ENCODE data around the gene HAGHL.
"Not testable (repeated sequence)": the region's sequence is repeated elsewhere in the genome, so short reads cannot be mapped to it uniquely, and the experiment has no call there.

HAGHL gene

GRCh38 chr16:708959-709358 lies 17.9 kb upstream of the HAGHL start:
- no peak for DNase-seq

DNA sequence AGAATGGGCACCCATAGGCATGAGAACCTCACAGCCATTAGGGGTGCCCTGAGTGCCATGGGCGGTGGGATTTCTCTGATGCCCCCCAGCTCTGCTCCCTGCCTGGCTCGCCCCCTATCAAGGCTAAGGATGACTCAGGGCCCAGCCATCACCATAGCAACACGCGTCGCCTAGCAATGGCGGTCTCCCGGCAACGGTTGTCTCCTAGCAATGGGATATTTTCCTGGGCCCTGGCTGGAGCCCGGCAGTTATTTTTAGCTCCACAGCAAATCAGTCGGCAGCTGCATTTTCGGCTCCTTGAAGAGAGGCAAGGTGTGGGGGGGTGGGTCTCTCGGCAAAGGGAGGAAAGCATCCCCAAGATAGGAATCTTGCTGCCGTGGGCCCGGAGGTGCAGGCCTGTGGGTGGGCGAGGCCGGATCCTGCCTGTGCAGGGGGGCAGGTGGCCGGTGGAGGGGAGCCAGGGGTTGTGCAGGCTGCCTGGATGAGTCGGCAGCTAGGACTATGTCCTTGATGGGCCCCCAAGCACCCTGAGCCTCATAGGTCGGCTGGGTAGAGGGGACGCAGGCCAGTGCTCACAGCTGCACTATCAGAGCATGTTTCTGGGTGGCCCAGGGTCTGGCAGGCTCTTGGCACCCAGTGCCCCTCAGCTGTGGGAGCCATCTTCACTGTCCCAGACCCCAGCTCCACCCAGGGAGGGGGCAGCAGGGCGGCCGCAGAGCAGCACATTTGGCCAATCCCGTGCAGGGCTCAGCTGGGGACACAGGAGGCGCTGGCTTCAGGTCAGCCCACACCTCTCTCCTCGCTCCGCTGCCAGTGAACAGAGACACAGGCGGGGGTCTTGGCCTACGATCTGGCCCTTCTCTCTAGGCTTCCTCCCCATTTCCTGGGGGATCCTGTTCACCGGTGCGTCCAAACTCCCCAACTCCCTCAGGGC lies 17.1 kb upstream of the HAGHL start:
- DNase-seq = no peak

- DNase-seq = no peak
Measured at GRCh38 chr16:710500-711075, 16.3 kb upstream of the HAGHL start.

DNA sequence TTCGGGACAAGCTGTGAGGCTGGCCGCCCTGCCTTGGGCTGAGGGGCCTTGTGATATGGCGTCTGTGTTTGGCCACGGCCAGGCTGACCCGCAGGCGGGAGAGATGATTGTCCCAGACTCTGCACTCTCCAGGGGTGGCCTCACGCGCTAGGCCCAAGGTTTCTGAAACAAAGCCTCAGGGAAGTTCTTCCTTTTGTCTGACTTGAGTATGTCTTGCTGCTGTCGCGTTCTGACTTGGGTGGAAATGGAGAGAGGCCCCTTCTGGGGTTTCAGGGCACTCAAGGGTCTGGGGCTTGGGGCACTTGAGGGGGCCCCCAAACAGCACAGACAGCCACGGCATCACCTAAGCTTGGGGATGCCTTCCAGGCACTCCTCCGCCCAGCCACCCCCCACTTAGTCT lies 15.8 kb upstream of the HAGHL start:
- no peak for DNase-seq

- no peak for DNase-seq
Measured at GRCh38 chr16:711548-712320, 15.2 kb upstream of the HAGHL start.

- DNase-seq = not testable (repeated sequence)
Measured at GRCh38 chr16:712740-713250, 14.1 kb upstream of the HAGHL start.

GRCh38 chr16:714079-714478 lies 12.8 kb upstream of the HAGHL start:
- DNase-seq = no peak

DNA sequence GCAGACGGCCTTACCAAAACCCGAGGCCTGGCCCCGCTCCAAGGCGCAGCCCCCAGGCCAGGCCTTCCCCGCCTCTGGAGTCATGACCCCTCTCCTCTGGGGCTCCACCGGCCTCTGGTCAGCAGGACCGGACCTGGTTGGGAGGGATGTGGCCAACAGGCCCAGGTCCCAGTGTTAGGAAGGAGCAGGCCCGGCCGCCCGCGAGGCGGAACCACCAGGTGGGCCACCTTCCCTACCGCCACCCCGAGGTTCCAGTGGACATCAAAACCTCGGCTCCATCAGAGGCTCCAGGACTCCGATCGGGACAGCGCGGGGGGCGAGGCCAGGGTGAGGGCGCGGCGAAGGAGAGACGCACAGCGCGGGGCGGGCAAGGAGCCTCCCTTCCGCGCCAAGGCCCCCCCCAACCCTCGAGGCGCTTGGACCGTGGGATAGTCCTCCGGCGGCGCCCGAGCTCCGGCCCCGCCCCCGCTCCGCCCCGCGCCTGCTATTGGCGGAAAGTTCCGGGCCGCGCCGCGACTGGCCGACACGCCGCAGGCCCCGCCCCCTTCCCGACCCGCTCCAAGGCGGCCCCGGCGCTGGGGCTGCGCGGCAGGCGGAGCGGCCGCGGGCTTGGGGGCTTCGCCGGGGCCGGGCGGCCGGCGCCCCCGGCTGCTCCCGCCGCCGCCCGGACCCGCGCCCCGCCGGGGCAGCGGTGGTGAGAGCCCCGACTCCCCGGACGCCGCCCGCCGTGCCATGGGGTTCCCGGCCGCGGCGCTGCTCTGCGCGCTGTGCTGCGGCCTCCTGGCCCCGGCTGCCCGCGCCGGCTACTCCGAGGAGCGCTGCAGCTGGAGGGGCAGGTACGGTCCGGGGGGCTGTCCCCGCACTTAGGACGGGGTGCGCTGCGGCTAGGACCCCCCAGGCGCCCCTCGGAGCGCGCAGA lies 12.1 kb upstream of the HAGHL start, which contains the start of gene METRN:
Gene METRN, plus strand, starts transcription at position 561 of the 919 bp plus-strand sequence. Its CDS starts 172 bp downstream, at position 733.
- no peak for DNase-seq

- DNase-seq = no peak
Measured at GRCh38 chr16:715477-716199, 11.3 kb upstream of the HAGHL start.

- no peak for DNase-seq
Measured at GRCh38 chr16:716200-716568, 10.7 kb upstream of the HAGHL start.

DNA sequence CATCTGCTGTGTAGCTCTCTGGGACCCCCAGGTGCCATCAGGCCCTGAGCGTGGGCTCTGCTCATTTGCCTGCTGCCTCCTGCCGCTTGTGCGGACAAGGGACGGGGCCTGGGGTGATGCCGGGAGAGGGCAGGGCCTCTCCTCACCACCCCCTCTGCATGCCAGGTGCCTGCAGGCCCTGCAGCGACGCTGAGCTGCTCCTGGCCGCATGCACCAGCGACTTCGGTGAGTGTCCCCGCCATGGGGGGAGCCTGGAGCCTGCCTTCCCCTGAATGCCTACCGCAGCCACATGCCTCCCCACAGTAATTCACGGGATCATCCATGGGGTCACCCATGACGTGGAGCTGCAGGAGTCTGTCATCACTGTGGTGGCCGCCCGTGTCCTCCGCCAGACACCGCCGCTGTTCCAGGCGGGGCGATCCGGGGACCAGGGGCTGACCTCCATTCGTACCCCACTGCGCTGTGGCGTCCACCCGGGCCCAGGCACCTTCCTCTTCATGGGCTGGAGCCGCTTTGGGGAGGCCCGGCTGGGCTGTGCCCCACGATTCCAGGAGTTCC lies 10.1 kb upstream of the HAGHL start:
- no peak for DNase-seq

- no peak for DNase-seq
Measured at GRCh38 chr16:717450-718245, 9.3 kb upstream of the HAGHL start.

DNA sequence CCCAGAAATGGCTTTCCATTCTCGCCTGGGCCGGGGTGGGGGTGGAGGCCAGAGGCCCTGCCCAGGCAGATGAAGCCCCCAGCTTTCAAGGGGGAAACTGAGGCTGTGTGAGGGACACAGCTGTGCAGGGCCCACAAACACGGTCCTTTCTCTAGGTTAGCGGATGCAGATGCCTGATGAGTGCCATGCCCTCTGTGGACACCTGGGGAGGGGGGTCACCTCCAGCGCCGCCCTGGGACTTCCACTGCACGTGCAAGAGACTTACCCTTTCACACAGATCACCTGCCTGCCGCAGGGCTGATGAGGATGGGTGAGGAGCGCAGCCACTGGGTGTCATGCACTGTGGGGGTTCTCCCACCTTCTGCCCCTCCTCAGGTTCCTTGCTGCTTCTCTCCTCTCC lies 8.5 kb upstream of the HAGHL start:
- DNase-seq = no peak

- no peak for DNase-seq
Measured at GRCh38 chr16:718922-719321, 8.0 kb upstream of the HAGHL start.

DNA sequence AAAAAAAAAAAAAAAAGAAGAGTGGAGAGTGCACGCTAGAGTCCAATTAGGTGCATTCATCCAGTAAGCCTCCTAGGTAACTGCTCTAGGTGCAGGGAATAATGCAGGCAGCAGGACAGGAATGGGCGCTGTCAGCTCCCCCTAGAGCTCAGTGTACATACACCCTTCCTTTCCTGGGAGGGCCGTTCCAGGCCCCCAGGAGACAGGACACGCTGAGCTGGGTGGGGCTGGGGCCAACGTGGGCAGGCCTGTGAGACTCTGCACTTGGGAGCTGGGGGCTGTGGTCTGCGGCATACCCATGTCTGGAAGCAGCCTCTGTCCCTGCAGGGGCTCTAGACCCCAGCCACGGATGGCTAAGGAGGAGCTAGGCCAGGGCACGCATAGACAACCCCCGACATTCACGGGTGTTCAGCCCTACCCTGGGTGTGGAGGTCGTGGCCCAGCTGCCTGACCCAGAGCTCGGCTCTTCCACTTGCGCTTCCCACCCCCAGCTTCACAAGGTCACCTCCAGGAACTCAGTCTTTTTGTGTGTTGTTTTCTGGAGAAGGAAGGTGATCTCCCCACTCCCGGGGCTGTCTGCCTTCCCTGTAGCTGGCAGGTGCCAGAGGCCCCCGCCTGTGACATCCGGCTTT lies 7.0 kb upstream of the HAGHL start:
- DNase-seq = no peak

DNA sequence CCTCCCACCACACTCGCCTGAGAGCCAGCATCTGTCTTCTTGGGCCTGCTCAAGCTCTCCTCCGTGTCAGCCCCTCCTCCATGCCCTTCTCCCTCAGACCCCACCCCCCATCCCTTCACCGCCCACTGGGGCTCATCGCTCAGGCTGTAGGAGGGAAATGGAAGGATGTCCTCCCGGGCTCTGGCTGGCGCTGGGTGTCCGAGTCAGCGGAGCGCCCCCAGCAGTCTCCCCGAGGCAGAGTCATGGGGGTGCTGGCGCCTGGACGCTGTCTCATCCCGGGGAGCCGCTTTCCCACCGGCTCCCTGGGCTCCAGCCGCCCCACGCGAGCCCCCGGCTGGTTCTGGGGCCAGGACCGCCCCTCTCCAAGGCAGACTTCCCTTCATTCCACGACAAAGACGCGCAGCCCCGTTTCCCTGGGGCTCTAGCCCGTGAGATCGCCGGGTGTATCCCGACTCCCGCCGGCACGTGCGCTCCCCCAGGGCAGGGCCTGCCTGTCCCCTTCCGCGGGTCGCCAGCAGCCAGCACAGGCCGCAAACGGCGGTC lies 6.4 kb upstream of the HAGHL start:
- no peak for DNase-seq

DNA sequence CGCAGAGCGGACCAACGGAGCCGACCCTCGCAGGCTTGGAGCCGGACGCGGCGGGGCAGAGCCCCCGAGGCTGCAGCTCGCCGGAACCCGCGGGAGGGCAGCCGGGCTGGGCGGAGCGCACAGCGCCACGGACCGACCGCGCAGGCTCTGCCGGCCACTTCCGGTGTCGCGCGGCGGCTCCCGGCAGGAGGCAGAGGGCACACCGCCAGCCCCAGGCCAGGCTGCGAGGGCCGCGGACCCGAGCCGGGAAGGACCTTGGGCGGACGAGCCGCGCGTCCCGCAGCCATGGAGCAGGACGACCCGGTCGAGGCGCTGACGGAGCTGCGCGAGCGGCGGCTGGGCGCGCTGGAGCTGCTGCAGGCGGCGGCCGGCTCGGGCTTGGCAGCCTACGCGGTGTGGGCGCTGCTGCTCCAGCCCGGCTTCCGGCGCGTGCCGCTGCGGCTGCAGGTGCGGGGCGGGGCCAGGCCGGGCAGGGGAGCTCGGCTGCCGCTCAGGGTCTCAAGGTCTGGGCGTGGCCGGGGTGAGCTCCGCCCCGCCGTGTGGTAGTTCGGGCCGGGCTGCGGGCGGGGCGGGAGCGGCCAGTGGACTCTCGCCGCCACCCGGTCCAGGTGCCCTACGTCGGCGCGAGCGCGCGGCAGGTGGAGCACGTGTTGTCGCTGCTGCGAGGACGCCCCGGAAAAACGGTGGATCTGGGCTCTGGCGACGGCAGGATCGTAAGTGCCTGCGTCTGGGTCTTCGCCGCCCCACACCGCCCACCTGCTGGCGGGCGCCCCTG lies 5.7 kb upstream of the HAGHL start, which contains the start of gene ANTKMT:
Gene ANTKMT, plus strand, starts transcription at position 157 of the 775 bp plus-strand sequence. Its CDS starts 129 bp downstream, at position 286.
- no peak for DNase-seq

DNA sequence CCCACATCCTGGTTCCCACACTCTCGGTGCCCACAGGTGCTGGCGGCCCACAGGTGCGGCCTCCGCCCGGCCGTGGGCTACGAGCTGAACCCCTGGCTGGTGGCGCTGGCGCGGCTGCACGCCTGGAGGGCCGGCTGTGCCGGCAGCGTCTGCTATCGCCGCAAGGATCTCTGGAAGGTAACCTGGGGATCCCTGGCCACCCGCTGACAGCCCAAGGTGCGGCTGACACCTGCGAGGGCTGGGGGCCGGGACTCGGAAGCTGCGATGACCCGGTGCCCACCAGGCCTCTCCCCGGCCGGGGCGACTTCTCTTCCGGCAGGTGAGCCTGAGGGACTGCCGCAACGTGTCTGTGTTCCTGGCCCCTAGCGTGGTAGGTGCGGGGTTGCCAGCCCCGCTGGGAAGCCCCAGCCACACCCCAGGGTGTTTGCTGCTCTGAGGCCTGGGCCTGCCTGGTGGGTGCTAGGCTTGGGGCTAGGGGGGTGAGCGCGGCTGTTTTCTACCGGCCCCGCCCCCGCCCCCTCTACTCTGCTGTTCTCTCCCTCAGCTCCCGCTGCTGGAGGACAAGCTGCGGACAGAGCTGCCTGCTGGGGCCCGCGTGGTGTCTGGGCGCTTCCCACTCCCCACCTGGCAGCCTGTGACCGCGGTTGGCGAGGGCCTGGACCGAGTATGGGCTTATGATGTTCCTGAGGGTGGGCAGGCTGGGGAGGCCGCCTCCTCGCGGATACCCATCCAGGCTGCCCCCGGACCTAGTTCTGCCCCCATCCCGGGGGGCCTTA lies 5.0 kb upstream of the HAGHL start:
- DNase-seq = no peak
